ENCODE results near the gene FAM174B.

GRCh38 chr15:92653836-92654539 lies 1.6 kb downstream of the FAM174B start:
- no peak for TF ChIP-seq CTCF (IDR thresholded peaks at IDR 0.05; ENCODE audit: insufficient read depth, low read length)
- no peak for TF ChIP-seq POLR2AphosphoS5 (IDR thresholded peaks at IDR 0.05; ENCODE audit: low read depth)

All from HL-60 (cell line).